ENCODE data around the gene DMAP1. TPM values are rescaled to one million over a fixed set of nuclear protein-coding genes. Genes with fewer than 3 reads are reported as not detected.

Gene DMAP1
- total RNA-seq, 1 donor from 2014 or later, result 28.8 TPM

DNA sequence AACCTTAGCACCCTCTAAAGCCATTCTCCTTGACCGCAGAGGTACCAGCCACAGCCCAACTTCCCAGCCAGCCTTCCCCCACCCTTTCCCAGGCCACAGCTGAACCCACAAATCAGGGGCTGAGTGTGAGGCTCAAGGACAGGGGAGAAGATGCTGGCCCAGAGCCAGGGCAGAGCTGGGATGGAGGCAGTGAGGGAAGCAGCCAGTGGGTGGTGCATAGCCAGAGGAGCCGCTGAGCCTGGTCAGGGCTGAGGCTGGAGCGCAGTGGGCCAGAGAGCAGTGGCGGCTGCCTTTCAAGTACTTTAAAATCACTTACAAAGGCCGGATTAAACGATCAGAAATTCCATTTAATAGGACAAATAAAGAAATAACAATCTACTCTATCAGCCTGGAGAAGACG lies 36.3 kb downstream of the DMAP1 start:
- intact Hi-C loops (cut with micrococcal nuclease), result no loop called here
- peak; percentile 45 for ATAC-seq
- DNase-seq, result peak; percentile 46

DNA sequence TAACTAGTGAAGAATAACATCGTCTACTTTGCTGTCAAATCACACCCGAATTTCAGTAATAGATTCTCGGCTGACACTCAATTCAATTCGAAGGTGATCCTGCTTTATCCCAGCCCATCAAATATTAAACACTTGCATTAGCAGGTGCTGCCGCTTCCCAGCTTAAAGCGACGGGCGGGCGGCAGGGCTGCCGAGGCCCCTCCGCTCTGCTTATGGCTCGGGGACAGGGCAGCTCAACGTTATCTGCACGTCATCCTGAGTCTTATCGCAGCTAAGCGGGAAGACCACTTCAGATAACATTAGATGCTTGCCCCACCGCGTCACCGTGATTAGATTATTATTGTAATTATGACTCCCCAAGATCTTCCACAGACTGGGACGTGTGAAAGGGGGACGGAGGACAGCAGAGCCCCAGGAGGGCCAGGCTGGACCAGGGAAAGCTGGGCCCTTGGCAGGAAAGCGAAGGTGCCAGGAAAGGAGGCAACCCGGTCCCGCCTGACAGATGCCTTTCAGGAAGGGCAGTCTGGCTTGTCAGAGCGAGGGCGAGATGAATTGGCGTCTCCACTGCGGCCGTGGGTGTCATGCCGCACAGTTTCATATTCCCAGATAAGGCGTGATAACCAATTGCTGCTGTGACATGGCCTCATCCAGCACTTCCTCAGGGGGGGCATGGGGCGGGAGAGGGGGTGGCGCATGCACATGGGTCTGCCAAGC lies 37.0 kb downstream of the DMAP1 start:
- peak; percentile 69 for DNase-seq
- ATAC-seq, result peak; percentile 89
- intact Hi-C loops (cut with micrococcal nuclease), result no loop called here

DNA sequence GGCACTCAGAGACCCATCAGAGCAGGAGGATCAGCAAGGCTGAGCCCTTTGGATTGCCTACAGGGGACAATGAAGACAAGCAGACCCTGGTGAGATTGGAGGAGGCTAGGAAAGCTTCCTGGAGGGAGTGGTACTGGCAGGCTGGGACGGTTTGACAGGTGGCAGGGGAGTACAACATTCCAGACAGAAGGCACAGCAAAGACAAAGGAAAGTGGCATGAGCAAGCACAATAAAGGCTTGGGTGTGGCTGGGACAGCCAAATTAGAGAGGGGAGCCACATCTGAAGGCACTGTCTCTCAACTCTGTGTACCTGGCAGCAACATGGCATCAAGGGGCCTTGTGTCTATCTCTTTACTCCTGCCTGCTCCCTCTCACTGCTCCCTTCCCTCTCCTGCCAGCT lies 38.2 kb downstream of the DMAP1 start:
- ATAC-seq (no peak), DNase-seq (no peak)
- intact Hi-C loops (cut with micrococcal nuclease), result no loop called here

DNA sequence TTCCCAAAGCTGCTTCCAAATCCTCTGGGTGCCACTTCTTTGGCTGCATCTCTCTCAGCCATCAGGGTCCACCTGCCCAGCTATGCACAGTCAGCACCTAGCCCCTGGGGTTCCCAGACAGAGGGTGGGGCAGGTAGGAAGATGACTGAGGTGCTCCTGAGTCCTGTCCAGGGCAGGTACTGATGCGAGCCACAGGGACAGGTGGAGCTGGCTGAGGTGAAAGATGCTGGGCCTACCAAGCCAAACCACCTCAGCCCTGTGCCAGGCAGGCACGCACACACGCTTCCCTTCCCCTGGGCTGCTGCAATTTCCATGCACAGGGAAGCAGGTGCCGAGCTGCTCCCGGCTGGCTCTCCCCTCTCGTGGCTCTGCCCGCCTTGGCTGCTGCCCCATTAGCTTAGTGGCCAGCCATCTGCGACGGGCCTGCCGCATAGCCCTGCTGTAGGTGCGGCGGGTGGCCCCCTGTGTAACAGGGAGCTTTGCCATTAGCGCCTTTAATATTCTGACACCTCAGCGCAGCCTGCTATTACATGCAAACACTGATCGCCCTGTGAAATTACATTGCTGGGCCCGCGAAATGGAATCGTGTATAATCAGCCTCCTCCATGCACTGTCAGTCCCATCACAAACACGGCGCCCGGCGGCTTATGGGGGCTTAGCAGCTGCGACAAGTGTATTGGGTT lies 38.9 kb downstream of the DMAP1 start:
- intact Hi-C loops (cut with micrococcal nuclease), result no loop called here
- ATAC-seq (no peak), DNase-seq (no peak)

DNA sequence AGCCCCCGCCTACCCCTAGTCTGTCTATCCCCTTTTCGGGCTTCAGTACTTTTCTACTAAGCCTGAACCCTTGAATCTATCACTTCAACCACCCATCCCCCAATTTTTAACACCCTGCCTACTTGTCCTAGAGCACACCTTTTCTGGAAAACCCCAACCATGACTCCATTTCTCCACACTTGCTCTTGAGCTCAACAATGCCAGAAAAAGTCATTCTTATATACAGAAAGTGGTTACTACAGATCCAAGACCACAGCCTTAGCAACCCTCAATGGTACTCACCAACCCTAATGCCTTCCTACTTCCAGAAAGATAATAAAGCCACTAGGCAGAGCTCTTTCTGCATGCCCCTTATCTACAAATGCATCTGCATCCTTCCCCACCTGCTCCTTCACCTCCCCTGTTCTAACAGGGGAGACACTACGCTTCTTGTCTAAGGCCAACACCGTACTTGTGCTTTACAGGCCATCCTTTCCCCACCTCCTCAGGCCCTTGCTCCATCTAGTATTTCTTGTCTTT lies 41.2 kb downstream of the DMAP1 start:
- intact Hi-C loops (cut with micrococcal nuclease), result no loop called here
- ATAC-seq (no peak), DNase-seq (no peak)

DNA sequence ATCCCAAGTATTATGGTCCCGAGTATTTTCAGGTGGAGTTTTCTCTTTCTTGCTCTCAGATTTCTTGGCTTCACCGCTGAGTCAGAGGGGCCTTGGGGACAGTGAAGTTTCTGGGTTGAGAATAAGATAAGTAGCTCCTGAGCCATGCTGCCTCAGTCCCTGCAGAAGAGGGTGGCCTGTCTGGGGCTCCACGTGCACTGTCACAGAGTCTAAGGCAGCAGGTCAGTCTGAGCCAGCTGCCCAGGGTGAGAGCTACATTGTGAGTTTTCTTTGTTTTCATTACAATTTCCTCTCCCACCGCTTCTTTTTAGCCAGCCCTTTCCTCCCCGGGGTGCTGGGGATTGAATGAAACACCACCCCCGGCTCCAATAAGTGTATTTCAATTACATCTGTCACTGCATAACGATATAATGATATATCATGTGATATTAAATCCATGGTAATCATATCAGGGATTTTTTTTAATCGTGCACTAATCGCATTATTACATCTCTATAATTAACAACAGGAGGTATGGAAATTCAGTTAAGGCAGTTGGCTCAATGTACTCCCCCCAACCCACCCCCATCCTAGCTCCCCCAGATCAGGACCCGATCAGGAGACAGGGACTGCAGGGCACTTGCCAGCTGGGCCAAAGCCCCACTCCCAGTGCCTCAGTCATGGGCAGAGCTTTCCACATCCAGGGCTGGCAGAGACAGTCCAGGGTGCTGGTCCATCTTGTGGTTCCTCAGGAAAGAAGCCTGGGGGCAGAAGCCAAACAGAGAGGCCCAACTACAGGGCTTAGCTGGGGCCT lies 43.7 kb downstream of the DMAP1 start:
- intact Hi-C loops (cut with micrococcal nuclease), result no loop called here

DNA sequence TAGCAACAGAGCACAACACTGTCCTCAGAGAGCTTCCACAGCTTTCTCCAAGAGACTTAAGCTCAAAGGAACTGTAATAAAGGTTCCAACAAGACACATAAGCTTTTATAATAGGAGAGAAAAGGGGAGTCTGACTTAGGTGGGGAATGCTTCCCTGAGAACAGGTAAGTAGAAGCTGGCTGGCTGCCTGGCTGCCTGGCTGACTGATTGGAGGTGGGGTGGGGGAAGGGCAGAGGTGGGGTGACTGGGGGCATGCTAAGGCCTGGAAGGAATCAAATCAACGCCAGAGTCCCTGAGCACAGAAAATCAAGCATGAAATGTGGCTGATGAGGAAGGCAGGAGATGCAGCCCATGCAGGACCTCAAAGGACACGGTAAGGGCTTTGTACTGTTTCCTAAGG lies 45.8 kb downstream of the DMAP1 start:
- intact Hi-C loops (cut with micrococcal nuclease), result no loop called here
- no peak for DNase-seq
- ATAC-seq, result no peak

More for the DNA sequence above, 43.7 kb downstream of the DMAP1 start:
- ATAC-seq (no peak), DNase-seq (no peak)

DNA sequence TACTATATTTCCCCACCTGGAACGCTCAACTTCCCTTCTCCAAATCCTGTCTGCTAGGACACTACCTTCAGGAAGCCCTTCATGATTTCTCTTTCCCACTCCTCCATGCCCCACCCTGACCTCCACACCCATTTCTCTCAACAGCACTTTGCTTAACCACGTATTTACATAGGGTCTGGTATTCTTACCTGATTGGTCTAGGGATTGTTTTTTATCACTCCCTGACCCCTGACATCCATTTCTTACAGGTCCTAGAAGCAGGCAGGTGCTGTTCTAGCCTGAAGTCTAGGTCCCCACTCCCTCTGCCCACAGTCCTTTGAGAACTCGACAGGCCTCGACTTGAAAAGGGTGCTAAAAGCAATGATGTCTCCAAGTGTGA lies 47.5 kb downstream of the DMAP1 start:
- ATAC-seq (no peak), DNase-seq (no peak)
- intact Hi-C loops (cut with micrococcal nuclease), result no loop called here

DNA sequence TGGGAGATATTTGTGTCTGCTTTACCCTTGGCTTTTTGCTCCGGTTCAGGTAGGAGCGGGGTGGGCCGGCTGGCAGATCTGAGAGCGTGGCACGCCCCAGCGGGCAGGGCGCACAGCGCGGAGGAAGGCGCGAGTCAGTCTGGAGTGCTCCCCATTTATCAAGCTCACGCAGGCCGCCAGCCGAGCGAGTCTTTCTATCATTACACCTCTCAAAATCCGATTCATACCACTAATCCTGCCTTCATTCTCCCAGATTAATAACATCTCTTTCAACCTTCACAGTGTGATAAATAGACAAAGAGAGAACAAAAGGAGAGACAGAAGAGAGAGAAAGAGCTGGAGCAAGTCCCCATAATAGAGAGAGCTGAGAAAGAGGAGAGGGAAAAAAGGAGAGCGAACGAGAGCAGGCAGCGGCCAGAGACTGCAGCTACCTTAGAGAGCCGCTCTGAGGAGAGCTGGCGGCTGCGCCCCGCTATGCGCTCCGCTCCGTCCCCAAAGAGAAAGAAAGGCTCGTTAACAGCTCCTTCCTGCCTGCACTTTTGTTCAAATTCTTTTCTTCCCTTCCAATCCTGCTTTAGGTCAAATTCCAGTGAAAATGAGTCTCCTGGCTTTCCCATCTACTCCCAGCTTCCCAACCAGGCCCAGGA lies 48.0 kb downstream of the DMAP1 start:
- intact Hi-C loops (cut with micrococcal nuclease), result no loop called here
- ATAC-seq (no peak), DNase-seq (no peak)

DNA sequence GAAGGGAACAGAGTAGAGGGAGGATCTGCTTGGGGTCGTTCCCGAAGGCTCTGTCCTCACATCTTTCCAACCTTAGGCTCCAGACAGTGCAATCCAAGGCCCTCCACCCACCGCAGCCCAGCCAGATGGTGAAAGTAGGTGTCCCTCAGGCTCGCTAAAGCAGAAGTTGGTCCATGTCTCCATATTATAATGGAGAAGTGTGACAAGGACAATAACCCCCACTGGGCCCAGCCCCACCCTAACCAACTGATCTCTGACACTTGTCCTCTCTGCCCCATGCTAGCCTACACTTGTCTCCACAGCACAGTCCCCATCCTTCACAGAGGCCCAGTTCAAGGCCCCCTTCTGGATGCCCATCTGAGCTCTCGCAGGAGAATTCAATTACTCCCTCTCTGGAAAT lies 48.7 kb downstream of the DMAP1 start:
- no peak for ATAC-seq
- intact Hi-C loops (cut with micrococcal nuclease), result no loop called here
- DNase-seq, result no peak

DNA sequence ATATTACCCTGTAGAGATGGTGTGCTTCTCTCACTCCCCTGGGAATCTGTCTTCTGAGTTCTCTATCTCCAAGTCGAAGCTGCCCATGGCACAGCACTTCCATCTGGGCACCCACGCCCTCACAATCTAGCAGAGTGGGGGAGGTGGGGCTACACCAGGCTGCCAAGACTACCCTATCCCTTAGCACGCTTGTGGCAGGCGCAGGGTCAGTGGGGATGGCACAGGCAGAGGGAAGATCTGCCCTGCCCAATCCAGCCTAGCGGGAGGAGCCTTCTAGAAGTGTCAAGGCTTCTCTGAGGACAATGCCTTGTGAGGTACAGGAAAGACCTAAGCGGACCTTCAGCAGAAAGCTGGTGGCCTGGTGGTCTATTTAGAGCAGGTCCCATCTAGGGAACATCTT lies 49.1 kb downstream of the DMAP1 start:
- intact Hi-C loops (cut with micrococcal nuclease), result no loop called here
- DNase-seq (no peak), ATAC-seq (no peak)

DNA sequence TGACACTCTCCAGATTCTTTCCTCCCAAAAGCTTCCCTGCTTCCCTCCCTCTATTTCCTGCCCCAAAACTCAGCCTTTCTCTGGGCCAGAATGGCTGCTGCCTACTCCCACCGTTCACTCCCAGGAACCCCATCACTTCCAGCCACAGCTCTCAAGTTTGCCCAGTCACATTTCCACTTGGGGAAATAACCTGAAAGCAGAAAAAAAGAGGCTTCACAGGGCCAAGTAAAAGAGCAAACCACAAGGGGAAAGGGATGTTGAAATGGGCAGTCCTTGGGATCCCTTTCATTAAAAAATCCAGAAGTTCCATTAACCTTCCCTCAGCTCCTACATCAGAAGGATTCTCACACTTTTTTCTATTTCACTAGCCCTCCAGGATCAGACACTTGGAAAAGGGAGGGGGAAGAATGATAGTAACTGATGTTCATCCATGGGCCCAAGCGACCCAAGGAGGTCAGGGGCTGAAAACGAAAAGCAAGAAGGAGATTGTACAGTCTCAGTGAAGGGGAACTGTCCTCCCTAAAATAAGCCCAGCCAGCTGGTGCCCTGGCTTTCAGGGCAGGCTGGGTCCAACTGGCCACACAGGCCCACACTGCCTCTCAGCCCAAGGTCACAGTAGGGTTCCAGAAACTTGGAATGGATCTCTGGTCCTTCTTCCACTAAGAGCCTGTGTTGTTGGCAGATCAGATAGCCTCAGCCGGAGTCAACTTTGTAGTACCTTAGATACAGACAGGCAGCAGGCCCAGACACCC lies 49.7 kb downstream of the DMAP1 start:
- DNase-seq, result no peak
- ATAC-seq, result peak; percentile 47
- intact Hi-C loops (cut with micrococcal nuclease), result no loop called here

DNA sequence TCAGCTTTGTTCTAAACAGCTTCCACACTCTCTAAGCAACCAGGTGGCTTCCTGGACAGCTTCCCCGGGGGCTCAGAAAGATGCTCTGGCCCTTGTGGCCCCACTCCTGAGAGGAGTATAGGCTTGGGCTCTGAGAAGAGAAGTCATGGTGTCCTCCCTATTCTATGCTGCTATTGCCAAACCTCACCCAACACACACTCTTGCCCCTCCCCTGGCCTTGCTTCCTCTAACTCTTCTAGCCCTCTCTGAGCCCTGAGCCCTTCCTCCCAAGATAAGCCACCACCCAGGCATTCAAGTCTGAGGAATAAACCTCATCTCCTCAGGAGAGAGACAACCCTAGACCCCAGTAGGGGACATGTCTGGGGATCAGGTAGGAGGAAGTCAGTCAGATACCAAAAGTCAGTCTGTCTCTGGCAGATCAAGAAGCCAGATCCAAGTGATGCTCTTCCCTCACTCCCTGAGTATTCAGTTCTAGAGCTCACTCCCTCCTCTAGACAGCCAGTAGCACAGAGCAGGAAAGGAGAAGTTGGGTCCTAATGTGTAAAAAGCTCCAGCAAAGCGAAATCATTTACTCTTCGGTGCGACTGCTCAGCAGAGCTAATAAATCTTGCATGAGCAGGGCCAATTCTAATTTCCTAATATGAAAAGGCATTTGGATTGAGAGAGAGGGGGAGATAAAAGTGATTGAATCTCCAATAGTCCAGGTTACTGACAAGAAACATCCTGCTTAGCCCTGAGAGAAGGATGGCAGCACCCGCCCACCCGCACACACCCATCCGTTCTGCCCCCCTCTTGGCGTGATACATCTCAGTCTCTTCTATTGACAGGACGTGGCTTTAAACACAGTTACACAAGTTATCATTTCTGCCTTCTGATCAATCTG lies 50.5 kb downstream of the DMAP1 start:
- intact Hi-C loops (cut with micrococcal nuclease), result no loop called here
- DNase-seq (no peak), ATAC-seq (peak; percentile 37)

DNA sequence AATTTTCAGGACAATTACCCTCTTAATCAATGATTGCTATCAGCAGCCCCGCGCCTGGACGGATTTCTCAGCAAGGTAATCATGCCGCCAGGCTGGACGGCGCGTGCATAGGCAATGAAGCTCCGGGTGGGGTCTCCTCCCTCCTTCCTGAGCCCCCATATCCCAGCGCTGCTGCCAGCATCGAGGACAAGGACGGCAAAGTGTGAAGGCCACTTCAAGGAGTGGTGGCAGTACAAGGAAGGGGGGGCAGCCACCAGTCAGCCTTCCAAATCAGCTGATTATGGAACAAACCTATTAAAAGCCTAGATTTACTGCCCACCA lies 51.1 kb downstream of the DMAP1 start:
- intact Hi-C loops (cut with micrococcal nuclease), result no loop called here
- ATAC-seq (no peak), DNase-seq (no peak)

DNA sequence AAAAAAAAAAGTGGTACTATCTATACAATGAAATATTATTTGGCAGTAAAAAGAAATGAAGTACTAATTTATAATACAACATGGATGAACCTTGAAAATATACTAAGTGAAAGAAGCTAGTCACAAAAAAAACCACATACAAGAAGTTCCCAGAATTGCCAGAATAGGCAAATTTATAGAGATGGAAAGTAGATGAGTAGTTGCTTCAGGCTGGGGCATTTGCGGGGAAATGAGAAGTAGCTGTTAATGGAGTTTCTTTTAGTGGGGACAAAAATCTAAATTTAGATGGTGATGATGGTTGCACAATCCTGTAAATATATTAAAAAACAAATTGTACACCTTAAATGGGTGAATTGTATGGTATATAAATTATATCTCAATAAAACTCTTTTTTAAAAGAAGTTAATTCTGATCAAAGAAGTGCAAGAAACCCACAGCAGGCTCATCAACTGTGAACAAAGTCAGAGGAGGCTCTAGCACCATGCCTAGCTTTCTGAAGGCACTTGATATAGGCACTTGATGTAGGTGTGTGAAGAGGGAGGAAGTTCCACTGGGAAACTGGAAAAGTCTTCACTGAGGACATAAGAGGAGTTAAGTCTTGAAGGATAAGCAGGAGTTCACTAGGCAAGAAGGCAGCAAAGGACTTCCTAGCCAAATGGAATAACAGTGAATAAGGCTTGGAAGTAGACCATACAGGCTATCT lies 52.5 kb downstream of the DMAP1 start:
- intact Hi-C loops (cut with micrococcal nuclease), result no loop called here
- DNase-seq (no peak), ATAC-seq (no peak)

DNA sequence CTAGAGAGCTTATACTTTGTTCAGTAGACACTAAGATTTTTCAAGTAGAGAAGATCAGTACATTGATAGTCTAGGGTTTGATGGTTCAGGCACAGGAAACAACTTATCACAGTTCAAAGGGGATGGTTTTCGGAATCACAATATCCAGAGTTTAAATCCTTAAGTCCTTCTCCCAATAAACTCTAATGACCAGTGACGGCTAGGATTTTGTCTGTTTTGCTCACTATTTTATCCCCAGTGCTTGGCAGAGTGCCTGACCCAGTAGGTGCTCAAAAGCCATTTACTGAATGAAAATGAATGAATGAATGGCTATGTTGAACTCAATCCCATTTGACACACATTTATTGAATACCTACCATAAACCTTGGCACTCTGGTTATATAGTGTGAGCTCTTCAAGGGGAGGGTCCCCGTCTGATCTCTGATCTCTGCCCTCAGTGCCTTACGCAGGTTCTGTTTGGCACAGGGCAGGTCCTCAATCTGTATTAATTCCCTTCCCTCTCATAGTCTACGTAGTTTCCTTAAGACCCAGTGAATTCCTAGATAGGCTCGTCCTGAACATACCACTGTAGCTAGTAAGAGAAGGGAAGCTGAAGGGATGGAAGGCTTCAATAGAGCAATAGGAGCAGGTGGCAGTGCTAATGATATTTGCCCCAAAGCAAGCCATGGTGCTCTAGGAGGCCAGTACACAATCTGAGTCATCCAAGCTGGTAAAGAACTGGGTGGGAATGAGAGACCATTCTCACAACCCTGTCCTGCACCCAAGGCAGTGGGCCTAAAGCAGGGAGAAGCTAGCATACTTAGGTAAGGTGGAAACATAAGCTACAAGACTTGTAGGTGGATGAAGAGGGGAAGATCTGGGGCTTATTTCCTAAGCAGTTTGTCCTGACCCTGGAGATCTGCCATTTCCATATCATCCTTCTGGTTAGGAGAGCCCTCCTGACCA lies 53.4 kb downstream of the DMAP1 start:
- DNase-seq (no peak), ATAC-seq (no peak)
- intact Hi-C loops (cut with micrococcal nuclease), result no loop called here

DNA sequence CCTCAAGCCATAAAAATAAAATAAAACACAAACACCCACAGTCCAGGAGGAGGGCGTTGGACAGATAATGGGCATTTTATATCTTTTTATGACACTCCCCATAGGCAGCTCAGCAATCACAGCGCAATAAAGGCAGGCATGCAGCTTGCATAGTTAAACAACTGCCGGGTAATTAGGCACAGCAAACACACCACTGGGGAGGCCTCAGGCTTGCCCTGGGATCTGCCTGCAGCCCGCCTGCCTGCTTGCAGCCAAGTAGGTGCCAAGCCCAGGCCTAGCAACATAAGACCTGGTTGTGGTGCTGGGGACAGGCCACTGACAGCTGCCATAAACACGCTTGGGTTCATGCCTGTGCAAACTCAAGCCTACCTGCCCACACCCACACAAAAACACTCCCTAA lies 54.2 kb downstream of the DMAP1 start:
- intact Hi-C loops (cut with micrococcal nuclease), result no loop called here
- DNase-seq (no peak), ATAC-seq (peak; percentile 51)

Measured in left ventricle myocardium superior (tissue), 1 donor.